Measurements from ENCODE around the gene AMZ2.

AMZ2 gene

DNA sequence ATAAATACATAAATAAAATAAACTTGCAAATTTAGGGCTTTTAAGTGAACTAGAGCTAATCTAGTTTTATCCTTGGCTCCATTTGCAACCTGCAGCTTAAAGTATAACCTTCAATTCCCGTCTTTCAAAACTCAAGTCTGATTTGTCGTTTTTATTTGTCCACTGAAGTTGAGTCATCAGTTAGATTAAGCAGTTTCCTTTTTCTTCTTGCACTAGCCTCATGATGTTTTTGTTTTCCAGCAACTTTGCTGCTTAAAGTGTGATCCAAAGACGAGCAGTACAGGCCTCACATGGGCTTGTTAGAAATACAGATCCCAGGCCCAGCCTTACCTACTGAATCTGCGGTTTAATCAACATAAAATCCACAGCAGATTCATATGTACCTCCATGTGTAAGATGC is 57.3 kb downstream of the AMZ2 start:
- no peak overlapping the region for H3K4me3 ChIP-seq (ENCODE audit: low read depth, low read length)
- TF ChIP-seq, protein P1, sequence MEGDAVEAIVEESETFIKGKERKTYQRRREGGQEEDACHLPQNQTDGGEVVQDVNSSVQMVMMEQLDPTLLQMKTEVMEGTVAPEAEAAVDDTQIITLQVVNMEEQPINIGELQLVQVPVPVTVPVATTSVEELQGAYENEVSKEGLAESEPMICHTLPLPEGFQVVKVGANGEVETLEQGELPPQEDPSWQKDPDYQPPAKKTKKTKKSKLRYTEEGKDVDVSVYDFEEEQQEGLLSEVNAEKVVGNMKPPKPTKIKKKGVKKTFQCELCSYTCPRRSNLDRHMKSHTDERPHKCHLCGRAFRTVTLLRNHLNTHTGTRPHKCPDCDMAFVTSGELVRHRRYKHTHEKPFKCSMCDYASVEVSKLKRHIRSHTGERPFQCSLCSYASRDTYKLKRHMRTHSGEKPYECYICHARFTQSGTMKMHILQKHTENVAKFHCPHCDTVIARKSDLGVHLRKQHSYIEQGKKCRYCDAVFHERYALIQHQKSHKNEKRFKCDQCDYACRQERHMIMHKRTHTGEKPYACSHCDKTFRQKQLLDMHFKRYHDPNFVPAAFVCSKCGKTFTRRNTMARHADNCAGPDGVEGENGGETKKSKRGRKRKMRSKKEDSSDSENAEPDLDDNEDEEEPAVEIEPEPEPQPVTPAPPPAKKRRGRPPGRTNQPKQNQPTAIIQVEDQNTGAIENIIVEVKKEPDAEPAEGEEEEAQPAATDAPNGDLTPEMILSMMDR (IDR thresholded peaks at IDR 0.05; ENCODE audit: low read depth, low read length, missing control alignments) = no peak
- DNase-seq (ENCODE audit: low read depth) = no peak
